Ascending aorta (tissue), 2 donors: ENCODE measurements around the gene ZNF677. TPM values are rescaled to one million over a fixed set of nuclear protein-coding genes. Genes with fewer than 3 reads are reported as not detected.
"Not testable (repeated sequence)": the region's sequence is repeated elsewhere in the genome, so short reads cannot be mapped to it uniquely, and the experiment has no call there.

Experiments used
- DNase-seq, 2 donors: peaks; one replicate each; pipeline ENCODE4 v3.0.0-alpha.2; 2019; ENCODE audit warnings: low spot score in 2 of 2
- H3K27ac ChIP-seq, 2 donors: fragments of 200-600 bp; sonication (generic); one replicate each; pipeline ENCODE4 v1.5.1; 2016 to 2017; ENCODE audit warnings: mild to moderate bottlenecking in 1 of 2
- H3K27me3 ChIP-seq: fragments of 200-600 bp; sonication (generic); one replicate; pipeline ENCODE4 v1.5.1; 2017
- H3K36me3 ChIP-seq, 2 donors: fragments of 200-600 bp; sonication (generic); one replicate each; pipeline ENCODE4 v1.5.1; 2016
- H3K4me1 ChIP-seq, 2 donors: fragments of 200-600 bp; sonication (generic); one replicate each; pipeline ENCODE4 v1.5.1; 2016 to 2017; ENCODE audit warnings: mild to moderate bottlenecking in 1 of 2
- H3K4me3 ChIP-seq, 2 donors: fragments of 200-600 bp; sonication (generic); one replicate each; pipeline ENCODE4 v1.5.1; 2016 to 2017; ENCODE audit warnings: mild to moderate bottlenecking in 1 of 2
- H3K9me3 ChIP-seq, 2 donors: fragments of 200-600 bp; sonication (generic); one replicate each; pipeline ENCODE4 v1.5.1; 2016
- CTCF ChIP-seq, 3 experiments: fragments of 200-600 bp in 2 of 3; fragments of 450-650 bp in 1 of 3; sonication (generic) in 2 of 3; IDR thresholded peaks; one replicate each; pipeline ENCODE4 v1.5.1; 2016 to 2019; ENCODE audit warnings: antibody characterized with exemption in 3 of 3, mild to moderate bottlenecking in 1 of 3, moderate library complexity in 1 of 3
- intact Hi-C: fragments of 100-400 bp; cut with DNase I; formaldehyde crosslinking; loops from one replicate; pipeline ENCODE4 v1.15.1; 2023
- total RNA-seq: library from RNA; depleted of rRNA; stranded (reverse); fragments of >200 nt; gene quantifications from one replicate; pipeline ENCODE4 v1.1.0, GENCODE V29; 2016

Gene ZNF677
- total RNA-seq, 1 donor from 2014 or later: 3.7 TPM

GRCh38 chr19:53193535-53194222, 61.0 kb downstream of the ZNF677 start:
- no peak for DNase-seq
- TF ChIP-seq CTCF (IDR thresholded peaks at IDR 0.05): no peak
- Histone ChIP-seq H3K9me3 (peaks cover 0 to under 1% of the 10 kb centered on the region in 2 donors), H3K4me1 (peaks cover 0 to 4% of the 10 kb centered on the region in 2 donors), H3K4me3 (peak overlapping the region; percentile 76 to 89), H3K36me3 (no peaks in the 10 kb centered on the region), H3K27ac (no peak overlapping the region), H3K27me3 (no peaks in the 10 kb centered on the region)
- intact Hi-C loops: loop anchor here (1.0 to 10.0 kb wide), 4 partner anchors 34 to 831 kb away; partner anchors contain the start of genes ZNF160, ZNF347 and ZNF761

GRCh38 chr19:53192771-53193534, 61.7 kb downstream of the ZNF677 start, which contains the start of gene ZNF665:
Gene ZNF665 (minus strand): TSS chr19:53193358. CDS start chr19:53182898, 10,460 bp downstream.
- H3K4me3 ChIP-seq: peak within 1 kb of the TSS; percentile 76 to 89
- H3K36me3 ChIP-seq: no peaks in the 10 kb centered on the region
- peak; percentile 67 to 94 for DNase-seq
- H3K9me3 ChIP-seq: no peaks in the 10 kb centered on the region
- intact Hi-C loops: loop anchor here (1.0 to 10.0 kb wide), 4 partner anchors 34 to 832 kb away; partner anchors contain the start of genes ZNF160, ZNF347 and ZNF761
- H3K4me1 ChIP-seq: peaks cover 0 to 4% of the 10 kb centered on the region in 2 donors
- no peaks in the 10 kb centered on the region for H3K27me3 ChIP-seq
- TF ChIP-seq CTCF (IDR thresholded peaks at IDR 0.05): no peak
- H3K27ac ChIP-seq: peak within 1 kb of the TSS; percentile 74 to 84

- Histone ChIP-seq H3K4me1 (no peaks in the 10 kb centered on the region), H3K9me3 (no peaks in the 10 kb centered on the region), H3K36me3 (no peaks in the 10 kb centered on the region), H3K4me3 (no peak overlapping the region), H3K27me3 (no peaks in the 10 kb centered on the region), H3K27ac (no peak overlapping the region)
- TF ChIP-seq CTCF (IDR thresholded peaks at IDR 0.05): no peak
- intact Hi-C loops: loop anchor here (10.0 kb wide), 2 partner anchors 245 to 835 kb away; partner anchors contain the start of gene ZNF761
- no peak for DNase-seq
Observed at GRCh38 chr19:53190253-53190652, 64.4 kb downstream of the ZNF677 start.

- H3K27ac ChIP-seq, H3K9me3 ChIP-seq, H3K4me1 ChIP-seq, H3K4me3 ChIP-seq, H3K36me3 ChIP-seq, DNase-seq, H3K27me3 ChIP-seq: not testable (repeated sequence)
- intact Hi-C loops: loop anchor here (10.0 kb wide), 2 partner anchors 245 to 835 kb away; partner anchors contain the start of gene ZNF761
Observed at GRCh38 chr19:53189691-53190198, 64.9 kb downstream of the ZNF677 start.

Other genes starting within 250 kb of the ZNF677 start
- gene ERVV-1, start 241.0 kb downstream of the ZNF677 start, total RNA-seq: not detected
- not detected for gene ERVV-2, start 210.1 kb downstream of the ZNF677 start, total RNA-seq
- gene ZNF160, start 151.5 kb downstream of the ZNF677 start, total RNA-seq: 124 TPM
- gene ZNF415, start 122.0 kb downstream of the ZNF677 start, total RNA-seq: 1.3 TPM
- 18.7 TPM for gene ZNF347, start 95.8 kb downstream of the ZNF677 start, total RNA-seq
- gene ZNF665, start 61.5 kb downstream of the ZNF677 start, total RNA-seq: not detected
- gene VN1R2, start 3.4 kb upstream of the ZNF677 start, total RNA-seq: not detected
- not detected for gene VN1R4, start 12.8 kb upstream of the ZNF677 start, total RNA-seq
- gene ZNF845, start 78.9 kb upstream of the ZNF677 start, total RNA-seq: 3.1 TPM
- 3.0 TPM for gene ZNF525, start 110.8 kb upstream of the ZNF677 start, total RNA-seq
- 3.5 TPM for gene ZNF765, start 140.3 kb upstream of the ZNF677 start, total RNA-seq
- 1.4 TPM for gene ZNF761, start 177.1 kb upstream of the ZNF677 start, total RNA-seq
- gene ZNF813, start 212.9 kb upstream of the ZNF677 start, total RNA-seq: 1.3 TPM